Omental fat pad (tissue), 4 donors: ENCODE measurements around the gene MATN1. TPM values are rescaled to one million over a fixed set of nuclear protein-coding genes. Genes with fewer than 3 reads are reported as not detected.

Experiments used
- ATAC-seq: fragments of 150-250 bp; one replicate; pipeline ENCODE4 v1.9.1; 2016; ENCODE audit warnings: mild to moderate bottlenecking, moderate library complexity; ENCODE audit not compliant: low FRiP score
- DNase-seq: peaks from one replicate; pipeline ENCODE4 v3.0.0-alpha.2; 2019; ENCODE audit warnings: low spot score
- CTCF ChIP-seq, 3 donors: fragments of 450-650 bp; IDR thresholded peaks; one replicate each; pipeline ENCODE4 v1.5.1; 2016 to 2017; ENCODE audit warnings: antibody characterized with exemption in 3 of 3, mild to moderate bottlenecking in 3 of 3, moderate library complexity in 2 of 3
- total RNA-seq, 4 donors: library from RNA; depleted of rRNA; stranded (reverse); fragments of >200 nt; gene quantifications; one replicate each; pipeline ENCODE4 v1.1.0, GENCODE V29; 2016

The MATN1 gene
- total RNA-seq, 4 donors from 2014 or later = 0.28 to 0.84 TPM; not detected in 2

DNA sequence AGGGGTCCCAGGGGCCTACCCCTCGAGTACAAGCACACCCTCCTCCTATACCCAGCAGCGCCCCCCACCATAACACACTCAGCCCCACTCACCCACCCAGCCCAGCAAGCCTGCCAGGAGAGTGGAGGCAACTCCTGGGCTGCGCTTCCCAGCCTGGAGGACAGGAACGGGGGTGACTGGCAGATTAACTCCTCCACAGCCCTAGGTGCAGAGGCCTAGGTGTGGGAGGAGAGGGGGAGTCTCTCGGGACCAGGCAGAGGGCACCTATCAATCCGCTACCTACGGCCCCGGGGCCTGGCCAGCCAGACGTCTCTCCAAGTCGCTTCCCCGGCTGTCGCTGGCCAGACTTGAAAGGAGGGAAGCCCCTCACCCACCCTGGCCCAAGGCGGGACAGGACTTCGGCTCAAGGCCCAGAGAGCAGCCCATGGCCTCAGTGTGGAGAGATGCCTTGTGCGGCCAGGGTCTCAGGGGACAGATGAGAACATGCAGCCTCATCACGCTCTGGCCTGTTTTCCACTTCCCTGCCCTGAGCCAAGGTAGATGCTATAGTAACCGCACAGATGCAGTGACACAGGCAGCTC lies 24.9 kb downstream of the MATN1 start:
- no peak for DNase-seq
- no peak for TF ChIP-seq CTCF (IDR thresholded peaks at IDR 0.05)

DNA sequence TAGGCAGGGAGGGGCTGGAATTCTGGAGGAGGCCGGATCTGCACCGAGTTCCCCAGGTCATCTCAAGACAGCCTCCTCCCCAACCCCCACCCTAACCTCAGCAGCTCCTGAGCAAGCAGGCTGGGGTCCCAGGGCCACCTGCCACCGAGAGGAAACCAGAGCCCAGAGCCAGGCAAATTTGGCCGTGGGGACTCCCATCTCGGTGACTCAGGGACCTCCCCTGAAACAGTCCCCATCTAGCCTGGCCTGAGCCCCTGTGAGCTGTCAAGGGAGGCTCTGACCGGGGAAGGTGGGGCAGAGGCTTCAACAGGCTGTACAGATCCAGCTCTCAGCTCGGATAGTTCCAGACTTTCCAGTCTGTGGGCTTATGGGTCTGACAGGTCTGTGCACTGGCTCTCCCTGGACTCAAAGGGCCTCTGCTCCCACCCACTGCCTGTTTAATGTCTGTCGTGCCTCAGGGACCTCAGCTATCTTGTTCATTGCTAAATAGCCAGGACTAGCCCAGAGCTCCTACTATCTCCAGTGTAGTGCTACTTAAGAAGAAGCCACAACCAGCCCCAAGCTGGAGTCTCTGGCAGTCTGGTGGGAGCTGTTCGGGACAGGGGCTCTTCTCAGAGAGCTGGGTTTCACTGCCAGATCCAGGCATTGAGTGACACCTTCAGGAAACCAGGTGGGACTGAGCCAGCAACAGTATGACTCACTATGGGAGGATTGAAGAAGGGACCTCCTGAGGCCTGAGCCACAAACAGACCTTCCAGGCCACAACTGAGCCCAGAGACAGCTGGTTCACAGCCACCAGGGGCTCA lies 25.6 kb downstream of the MATN1 start:
- TF ChIP-seq CTCF (IDR thresholded peaks at IDR 0.05) = no peak
- no peak for DNase-seq
- ATAC-seq = no peak

More for the DNA sequence above, 24.9 kb downstream of the MATN1 start:
- no peak for ATAC-seq

GRCh38 chr1:30696831-30697230 lies 26.6 kb downstream of the MATN1 start:
- no peak for DNase-seq
- TF ChIP-seq CTCF (IDR thresholded peaks at IDR 0.05) = no peak
- ATAC-seq = no peak

DNA sequence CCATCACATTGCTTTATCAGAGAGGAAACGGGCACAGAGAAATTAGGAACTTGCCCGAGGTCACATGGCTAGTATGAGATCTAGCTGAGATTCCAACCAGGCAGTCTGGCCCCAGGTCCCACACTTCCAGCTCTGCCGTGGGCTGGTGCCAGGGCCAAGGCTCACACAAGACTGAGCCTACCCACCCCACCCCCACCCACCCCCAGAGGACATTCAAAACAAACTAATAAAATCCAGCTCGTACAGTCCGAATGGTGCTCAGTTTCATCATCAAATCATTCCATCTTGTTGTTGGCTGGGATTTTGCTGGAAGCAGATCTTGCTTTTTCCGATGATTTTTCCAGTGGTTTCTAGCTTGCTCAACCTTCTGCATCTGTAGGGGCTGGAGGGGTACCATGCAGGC lies 27.9 kb downstream of the MATN1 start:
- no peak for TF ChIP-seq CTCF (IDR thresholded peaks at IDR 0.05)
- no peak for ATAC-seq
- DNase-seq = no peak

GRCh38 chr1:30694280-30695175 lies 28.9 kb downstream of the MATN1 start:
- ATAC-seq = no peak
- DNase-seq = no peak
- no peak for TF ChIP-seq CTCF (IDR thresholded peaks at IDR 0.05)

- ATAC-seq (no peak), DNase-seq (no peak)
- no peak for TF ChIP-seq CTCF (IDR thresholded peaks at IDR 0.05)
These were observed 29.6 kb downstream of the MATN1 start for GRCh38 chr1:30693822-30694221.
